Panc1 (cell line): ENCODE results near the gene ZBTB7C. TPM values are rescaled to one million over a fixed set of nuclear protein-coding genes. Genes with fewer than 3 reads are reported as not detected.

Source experiments
- ATAC-seq: fragments of 200-7000 bp; cut with Tn5 transposase; 2 replicates; pipeline ENCODE4 v1.9.1; 2020; ENCODE audit warnings: mild to moderate bottlenecking, moderate library complexity
- BruUV-seq: library from RNA; stranded (reverse); fragments of 400-500 nt; replicated peaks from 2 replicates; lab custom pipeline; 2021; lab: Mats Ljungman, UMichigan
- CTCF ChIA-PET: fragments of 300-600 bp; sonication (Branson Sonifier 250); formaldehyde crosslinking; loops from one replicate; lab custom pipeline; 2022; ENCODE audit warnings: antibody characterized with exemption; lab: Charles Lee
- POLR2A ChIA-PET: fragments of 300-600 bp; sonication (Branson Sonifier 250); formaldehyde crosslinking; loops from one replicate; lab custom pipeline; 2022; ENCODE audit warnings: antibody characterized with exemption; lab: Charles Lee
- DNase-seq: peaks from one replicate; pipeline ENCODE4 v3.0.0-alpha.2; 2010; ENCODE audit warnings: low read depth, low spot score
- H3K27ac ChIP-seq: 2 replicates; pipeline ENCODE4 v1.5.1; 2011; ENCODE audit warnings: mild to moderate bottlenecking, low read length, inconsistent platforms
- H3K27me3 ChIP-seq: fragments of 200-500 bp; sonication (Bioruptor generic); 2 replicates; pipeline ENCODE4 v1.6.0; 2014; ENCODE audit warnings: low read length, inconsistent platforms; ENCODE audit not compliant: control insufficient read depth, insufficient read depth
- H3K36me3 ChIP-seq: fragments of 200-500 bp; sonication (Bioruptor generic); 2 replicates; pipeline ENCODE4 v1.5.1; 2014; ENCODE audit warnings: inconsistent platforms, mild to moderate bottlenecking, low read length, moderate library complexity; ENCODE audit not compliant: control insufficient read depth, insufficient read depth
- H3K4me1 ChIP-seq: 2 replicates; pipeline ENCODE4 v1.5.1; 2011; ENCODE audit warnings: inconsistent platforms, mild to moderate bottlenecking, low read length, moderate library complexity; ENCODE audit not compliant: control insufficient read depth, insufficient read depth
- H3K4me3 ChIP-seq, 2 experiments: 2 replicates each; pipeline ENCODE4 v1.5.1; 2011 to 2012; ENCODE audit warnings: low read depth in 2 of 2, low read length in 2 of 2, mild to moderate bottlenecking in 2 of 2, inconsistent platforms in 1 of 2, moderate library complexity in 1 of 2
- H3K9me3 ChIP-seq: fragments of 200-500 bp; sonication (Bioruptor generic); 2 replicates; pipeline ENCODE4 v1.5.1; 2014; ENCODE audit warnings: low read depth, mild to moderate bottlenecking, inconsistent platforms, low read length, moderate library complexity; ENCODE audit not compliant: control insufficient read depth, insufficient read depth
- CTCF ChIP-seq: fragments of 450-650 bp; IDR thresholded peaks from 2 replicates; pipeline ENCODE4 v1.5.1; 2017; ENCODE audit warnings: mild to moderate bottlenecking
- POLR2AphosphoS5 ChIP-seq: IDR thresholded peaks from 2 replicates; pipeline ENCODE4 v1.6.1; 2012; ENCODE audit warnings: mild to moderate bottlenecking, low read depth, low read length, moderate library complexity
- REST ChIP-seq, 2 experiments: IDR thresholded peaks; 2 replicates each; pipeline ENCODE4 v1.6.1; 2011 to 2012; ENCODE audit warnings: low read depth in 2 of 2, control low read depth in 1 of 2, low read length in 1 of 2, mild to moderate bottlenecking in 1 of 2, moderate library complexity in 1 of 2; ENCODE audit not compliant: insufficient read depth in 1 of 2
- SIN3A ChIP-seq: IDR thresholded peaks from 2 replicates; pipeline ENCODE4 v1.6.1; 2012; ENCODE audit warnings: low read depth, mild to moderate bottlenecking, low read length, moderate library complexity, borderline replicate concordance; ENCODE audit not compliant: insufficient read depth
- TCF7L2 ChIP-seq: IDR thresholded peaks from 2 replicates; pipeline ENCODE4 v1.6.1; 2011; ENCODE audit warnings: mild to moderate bottlenecking, low read depth, low read length, inconsistent platforms
- in situ Hi-C: cut with HindIII; loops from 2 replicates; pipeline ENCODE4 v1.10.0; 2016; ENCODE audit warnings: low sequenced_read_pairs, low pct_unique_long_range_greater_than_20kb
- intact Hi-C: fragments of 100-400 bp; cut with micrococcal nuclease; formaldehyde crosslinking; loops from one replicate; pipeline ENCODE4 v1.10.0; 2022; ENCODE audit not compliant: unreplicated experiment
- total RNA-seq: library from RNA; stranded (reverse); gene quantifications from one replicate; pipeline ENCODE4 v1.2.1, GENCODE V29; 2021; ENCODE audit not compliant: unreplicated experiment

ZBTB7C gene
- total RNA-seq, 1 experiment from 2014 or later: 0.03 TPM

GRCh38 chr18:47984991-47985390, 424.2 kb downstream of the ZBTB7C start:
- BruUV-seq: no TSS peak
- no peak overlapping the region for H3K27ac ChIP-seq
- H3K27me3 ChIP-seq: no peaks in the 10 kb centered on the region; the same call in 1 of the 2 replicates
- ATAC-seq (no peak), DNase-seq (no peak)
- ChIA-PET CTCF (no interaction called here), POLR2A (no interaction called here)
- TF ChIP-seq POLR2AphosphoS5: no peak
- no peak for TF ChIP-seq CTCF
- TF ChIP-seq TCF7L2: no peak
- TF ChIP-seq REST (IDR thresholded peaks at IDR 0.05; ENCODE audit: insufficient read depth in 1 of 2, low read depth in 2 of 2, low read length in 1 of 2): no peak
- no peak for TF ChIP-seq SIN3A
- H3K4me1 ChIP-seq: no peaks in the 10 kb centered on the region
- intact Hi-C loops (no loop called here), in situ Hi-C loops (no loop called here)
- H3K36me3 ChIP-seq: no peaks in the 10 kb centered on the region
- no peaks in the 10 kb centered on the region for H3K9me3 ChIP-seq
- H3K4me3 ChIP-seq: no peak overlapping the region

- intact Hi-C loops (no loop called here), in situ Hi-C loops (no loop called here)
- BruUV-seq: no TSS peak
- no peaks in the 10 kb centered on the region for H3K4me1 ChIP-seq
- no peak for ATAC-seq
- TF ChIP-seq REST (IDR thresholded peaks at IDR 0.05; ENCODE audit: insufficient read depth in 1 of 2, low read depth in 2 of 2, low read length in 1 of 2) (no peak), POLR2AphosphoS5 (no peak), SIN3A (no peak), TCF7L2 (no peak), CTCF (no peak)
- no peaks in the 10 kb centered on the region for H3K36me3 ChIP-seq
- no peak overlapping the region for H3K27ac ChIP-seq
- H3K4me3 ChIP-seq: no peak overlapping the region
- CTCF ChIA-PET: no interaction called here
- DNase-seq: no peak
- no peaks in the 10 kb centered on the region; the same call in 1 of the 2 replicates for H3K27me3 ChIP-seq
- POLR2A ChIA-PET: no interaction called here
- no peaks in the 10 kb centered on the region for H3K9me3 ChIP-seq
Measured at GRCh38 chr18:47983946-47984345, 425.2 kb downstream of the ZBTB7C start.
